Body of pancreas (tissue), 4 donors: Measurements from ENCODE around the gene SP140.

Source experiments
- POLR2A ChIP-seq, 3 donors: fragments of 450-650 bp; IDR thresholded peaks; one replicate each; pipeline ENCODE4 v1.6.1; 2016; ENCODE audit warnings: antibody characterized with exemption in 3 of 3, mild to moderate bottlenecking in 2 of 3
- TF ChIP-seq, protein P1 (sequence below), 7 experiments: fragments of 450-650 bp in 4 of 7; fragments of 200-600 bp in 3 of 7; sonication (generic) in 3 of 7; IDR thresholded peaks; one replicate each; pipeline ENCODE4 v1.5.1; 2016 to 2019; ENCODE audit warnings: antibody characterized with exemption in 7 of 7

DNA sequence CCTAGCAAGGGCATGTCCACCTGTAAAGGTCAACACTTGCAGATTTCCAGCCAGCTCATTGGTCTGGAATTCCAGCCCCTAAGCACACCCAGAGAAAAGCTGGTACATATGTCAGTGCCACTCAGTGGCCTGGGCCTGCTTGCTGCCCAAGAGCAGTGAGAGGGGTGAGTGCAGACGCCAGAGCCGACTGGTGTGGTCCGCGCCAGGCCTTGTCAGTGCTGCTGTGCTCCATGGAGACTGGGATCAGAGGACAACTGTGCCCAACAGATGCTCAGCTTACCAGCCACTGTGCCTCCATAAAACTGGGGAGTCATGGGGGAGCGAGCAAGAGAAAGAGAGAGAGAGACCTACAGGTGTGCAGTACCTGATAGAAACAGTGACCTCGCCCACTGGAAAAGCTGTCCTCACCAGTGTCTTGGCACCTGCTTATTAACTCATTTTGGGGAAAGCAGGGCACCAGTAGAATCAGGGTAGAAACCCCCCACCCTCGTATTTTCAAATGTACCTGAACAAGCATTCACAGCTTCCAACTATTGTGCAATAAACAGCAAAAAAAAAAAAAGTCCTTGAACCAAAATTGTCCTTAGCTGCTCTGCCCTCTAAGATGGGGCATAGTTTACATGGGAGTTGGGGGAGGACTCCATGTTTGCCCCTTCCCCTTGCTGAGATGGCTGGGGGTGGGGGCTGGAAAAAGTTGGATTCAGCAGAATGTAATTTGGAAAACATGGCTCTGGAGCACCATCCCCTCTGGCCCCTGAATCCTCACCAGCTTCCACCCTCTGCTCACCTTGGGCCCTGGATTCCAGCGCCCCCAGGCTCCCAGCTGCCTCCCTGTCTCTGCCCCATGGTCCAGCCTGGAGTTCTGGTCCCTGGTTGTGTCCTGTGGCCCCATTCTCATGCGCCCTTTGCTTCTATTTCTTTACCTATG is 100.0 kb downstream of the SP140 start:
- TF ChIP-seq, protein P1, sequence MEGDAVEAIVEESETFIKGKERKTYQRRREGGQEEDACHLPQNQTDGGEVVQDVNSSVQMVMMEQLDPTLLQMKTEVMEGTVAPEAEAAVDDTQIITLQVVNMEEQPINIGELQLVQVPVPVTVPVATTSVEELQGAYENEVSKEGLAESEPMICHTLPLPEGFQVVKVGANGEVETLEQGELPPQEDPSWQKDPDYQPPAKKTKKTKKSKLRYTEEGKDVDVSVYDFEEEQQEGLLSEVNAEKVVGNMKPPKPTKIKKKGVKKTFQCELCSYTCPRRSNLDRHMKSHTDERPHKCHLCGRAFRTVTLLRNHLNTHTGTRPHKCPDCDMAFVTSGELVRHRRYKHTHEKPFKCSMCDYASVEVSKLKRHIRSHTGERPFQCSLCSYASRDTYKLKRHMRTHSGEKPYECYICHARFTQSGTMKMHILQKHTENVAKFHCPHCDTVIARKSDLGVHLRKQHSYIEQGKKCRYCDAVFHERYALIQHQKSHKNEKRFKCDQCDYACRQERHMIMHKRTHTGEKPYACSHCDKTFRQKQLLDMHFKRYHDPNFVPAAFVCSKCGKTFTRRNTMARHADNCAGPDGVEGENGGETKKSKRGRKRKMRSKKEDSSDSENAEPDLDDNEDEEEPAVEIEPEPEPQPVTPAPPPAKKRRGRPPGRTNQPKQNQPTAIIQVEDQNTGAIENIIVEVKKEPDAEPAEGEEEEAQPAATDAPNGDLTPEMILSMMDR (IDR thresholded peaks at IDR 0.05) = no peak
- TF ChIP-seq POLR2A (IDR thresholded peaks at IDR 0.05) = no peak
